Astrocyte (in vitro differentiated cells and primary cell): Measurements from ENCODE around the gene FNDC3B. TPM values are rescaled to one million over a fixed set of nuclear protein-coding genes. Genes with fewer than 3 reads are reported as not detected.

ENCODE experiments used
- DNase-seq: peaks from one replicate; pipeline ENCODE4 v3.0.0-alpha.2; 2010; ENCODE audit warnings: low read depth
- FAIRE-seq: peaks from 2 replicates; lab custom pipeline; 2011; peaks lifted over from hg19 to GRCh38; lab: Jason Lieb, UNC
- H2AFZ ChIP-seq: 2 replicates; pipeline ENCODE4 v1.6.0; 2012; ENCODE audit warnings: low read depth, low read length, inconsistent platforms
- H3K27ac ChIP-seq: 2 replicates; pipeline ENCODE4 v1.5.1; 2011; ENCODE audit warnings: low read depth, low read length, inconsistent platforms
- H3K27me3 ChIP-seq: 2 replicates; pipeline ENCODE4 v1.6.0; 2011; ENCODE audit warnings: low read length, inconsistent platforms; ENCODE audit not compliant: insufficient read depth
- H3K36me3 ChIP-seq: 2 replicates; pipeline ENCODE4 v1.5.1; 2011; ENCODE audit warnings: low read length, inconsistent platforms; ENCODE audit not compliant: insufficient read depth
- H3K4me1 ChIP-seq: 2 replicates; pipeline ENCODE4 v1.5.1; 2011; ENCODE audit warnings: low read length, inconsistent platforms; ENCODE audit not compliant: insufficient read depth
- H3K4me2 ChIP-seq: 2 replicates; pipeline ENCODE4 v1.6.0; 2012; ENCODE audit warnings: low read length, inconsistent platforms
- H3K4me3 ChIP-seq: 2 replicates; pipeline ENCODE4 v1.5.1; 2011; ENCODE audit warnings: low read depth, mild to moderate bottlenecking, low read length, inconsistent platforms; ENCODE audit not compliant: insufficient read depth
- H3K79me2 ChIP-seq: 2 replicates; pipeline ENCODE4 v1.6.0; 2012; ENCODE audit warnings: mild to moderate bottlenecking, low read length, inconsistent platforms; ENCODE audit not compliant: insufficient read depth
- H3K9ac ChIP-seq: 2 replicates; pipeline ENCODE4 v1.6.0; 2012; ENCODE audit warnings: mild to moderate bottlenecking, low read length, inconsistent platforms
- H3K9me3 ChIP-seq: 2 replicates; pipeline ENCODE4 v1.5.1; 2012; ENCODE audit warnings: low read depth, mild to moderate bottlenecking, low read length, inconsistent platforms; ENCODE audit not compliant: insufficient read depth
- H4K20me1 ChIP-seq: 2 replicates; pipeline ENCODE4 v1.6.0; 2012; ENCODE audit warnings: low read length, inconsistent platforms; ENCODE audit not compliant: insufficient read depth
- H3K27ac Mint-ChIP-seq: one replicate; pipeline ENCODE4 v1.8.0; 2021; ENCODE audit warnings: mild to moderate bottlenecking, mixed read lengths; ENCODE audit not compliant: unreplicated experiment
- H3K27me3 Mint-ChIP-seq: one replicate; pipeline ENCODE4 v1.8.0; 2021; ENCODE audit warnings: low read depth, mixed read lengths; ENCODE audit not compliant: unreplicated experiment
- H3K36me3 Mint-ChIP-seq: one replicate; pipeline ENCODE4 v1.8.0; 2021; ENCODE audit warnings: low read depth, mixed read lengths; ENCODE audit not compliant: unreplicated experiment
- H3K4me1 Mint-ChIP-seq: one replicate; pipeline ENCODE4 v1.8.0; 2021; ENCODE audit warnings: low read depth, mixed read lengths; ENCODE audit not compliant: unreplicated experiment
- H3K4me3 Mint-ChIP-seq: one replicate; pipeline ENCODE4 v1.8.0; 2021; ENCODE audit warnings: mild to moderate bottlenecking, moderate library complexity, mixed read lengths; ENCODE audit not compliant: unreplicated experiment
- H3K9me3 Mint-ChIP-seq: one replicate; pipeline ENCODE4 v1.8.0; 2021; ENCODE audit warnings: mild to moderate bottlenecking, mixed read lengths; ENCODE audit not compliant: unreplicated experiment
- EZH2 ChIP-seq: IDR thresholded peaks from 2 replicates; pipeline ENCODE4 v1.6.1; 2012; ENCODE audit warnings: mild to moderate bottlenecking, low read length, inconsistent platforms; ENCODE audit not compliant: insufficient read depth
- total RNA-seq: library from RNA; stranded (reverse); gene quantifications from 2 replicates; pipeline ENCODE4 v1.2.1, GENCODE V29; 2021
- TF ChIP-seq, protein P1 (sequence below): IDR thresholded peaks from 2 replicates; pipeline ENCODE4 v1.5.1; 2011; ENCODE audit warnings: low read depth, mild to moderate bottlenecking, inconsistent platforms, low read length, moderate library complexity; ENCODE audit not compliant: insufficient read depth

The FNDC3B gene
- total RNA-seq, 1 donor from 2014 or later: 327 TPM

DNA sequence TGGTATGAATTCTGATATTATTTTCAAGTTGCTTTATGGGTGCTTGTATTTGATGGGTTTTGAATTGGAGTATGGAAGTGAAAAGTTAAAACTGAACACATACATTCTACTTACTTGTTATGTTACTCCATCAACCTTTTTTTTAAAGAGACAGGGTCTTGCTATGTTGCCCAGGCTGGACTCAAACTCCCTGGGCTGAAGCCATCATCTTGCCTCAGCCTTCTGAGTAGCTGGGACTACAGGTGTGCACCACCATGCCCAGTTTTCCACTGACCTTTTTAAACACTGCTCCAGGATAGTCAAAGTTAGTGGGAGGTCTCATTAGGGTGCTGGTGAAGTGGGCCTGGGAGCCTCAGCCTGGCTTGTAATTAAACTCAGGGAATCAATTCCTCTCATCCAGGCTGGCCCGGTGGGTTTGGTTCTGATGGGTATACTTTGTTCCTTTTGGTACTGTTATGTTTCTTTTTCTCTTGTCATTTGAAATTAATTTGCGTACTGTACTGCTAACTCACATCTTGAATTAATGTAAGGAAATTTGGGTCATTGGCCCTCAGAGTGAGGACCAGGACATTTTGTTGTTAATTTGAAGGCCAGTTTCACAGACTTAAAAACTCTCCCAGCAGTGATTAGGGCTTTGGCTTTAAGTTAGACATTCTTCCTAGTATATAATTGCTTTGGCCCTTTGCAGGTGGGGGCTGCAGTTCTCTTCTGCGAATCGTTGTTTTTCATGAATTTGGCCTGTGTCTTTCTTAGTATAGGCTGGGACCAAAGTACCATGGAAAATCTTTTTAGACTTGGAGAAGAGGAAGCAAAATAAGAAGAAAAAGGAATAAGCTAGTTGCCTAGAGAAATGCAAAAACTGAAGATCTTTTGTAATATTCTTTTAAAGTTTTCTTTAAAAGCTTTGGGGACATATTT lies 66.9 kb downstream of the FNDC3B start:
- DNase-seq (no peak), FAIRE-seq (no peak)
- Histone ChIP-seq H3K79me2 (peaks cover 98% of the 10 kb centered on the region), H3K4me2 (no peak overlapping the region), H3K9ac (no peak overlapping the region), H3K9me3 (no peaks in the 10 kb centered on the region), H3K27ac (no peak overlapping the region), H3K4me1 (peaks cover 44% of the 10 kb centered on the region), H4K20me1 (peaks cover 90% of the 10 kb centered on the region), H2AFZ (no peak overlapping the region), H3K4me3 (no peak overlapping the region), H3K27me3 (no peaks in the 10 kb centered on the region), H3K36me3 (peaks cover 2% of the 10 kb centered on the region)
- H3K27ac Mint-ChIP-seq: peak overlapping the region; percentile 62
- TF ChIP-seq, protein P1, sequence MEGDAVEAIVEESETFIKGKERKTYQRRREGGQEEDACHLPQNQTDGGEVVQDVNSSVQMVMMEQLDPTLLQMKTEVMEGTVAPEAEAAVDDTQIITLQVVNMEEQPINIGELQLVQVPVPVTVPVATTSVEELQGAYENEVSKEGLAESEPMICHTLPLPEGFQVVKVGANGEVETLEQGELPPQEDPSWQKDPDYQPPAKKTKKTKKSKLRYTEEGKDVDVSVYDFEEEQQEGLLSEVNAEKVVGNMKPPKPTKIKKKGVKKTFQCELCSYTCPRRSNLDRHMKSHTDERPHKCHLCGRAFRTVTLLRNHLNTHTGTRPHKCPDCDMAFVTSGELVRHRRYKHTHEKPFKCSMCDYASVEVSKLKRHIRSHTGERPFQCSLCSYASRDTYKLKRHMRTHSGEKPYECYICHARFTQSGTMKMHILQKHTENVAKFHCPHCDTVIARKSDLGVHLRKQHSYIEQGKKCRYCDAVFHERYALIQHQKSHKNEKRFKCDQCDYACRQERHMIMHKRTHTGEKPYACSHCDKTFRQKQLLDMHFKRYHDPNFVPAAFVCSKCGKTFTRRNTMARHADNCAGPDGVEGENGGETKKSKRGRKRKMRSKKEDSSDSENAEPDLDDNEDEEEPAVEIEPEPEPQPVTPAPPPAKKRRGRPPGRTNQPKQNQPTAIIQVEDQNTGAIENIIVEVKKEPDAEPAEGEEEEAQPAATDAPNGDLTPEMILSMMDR: no peak
- TF ChIP-seq EZH2: no peak
- peaks cover 79% of the 10 kb centered on the region for H3K4me1 Mint-ChIP-seq
- no peaks in the 10 kb centered on the region for H3K27me3 Mint-ChIP-seq
- no peaks in the 10 kb centered on the region for H3K9me3 Mint-ChIP-seq
- H3K36me3 Mint-ChIP-seq: peaks cover 6% of the 10 kb centered on the region
- H3K4me3 Mint-ChIP-seq: peak overlapping the region; percentile 23

DNA sequence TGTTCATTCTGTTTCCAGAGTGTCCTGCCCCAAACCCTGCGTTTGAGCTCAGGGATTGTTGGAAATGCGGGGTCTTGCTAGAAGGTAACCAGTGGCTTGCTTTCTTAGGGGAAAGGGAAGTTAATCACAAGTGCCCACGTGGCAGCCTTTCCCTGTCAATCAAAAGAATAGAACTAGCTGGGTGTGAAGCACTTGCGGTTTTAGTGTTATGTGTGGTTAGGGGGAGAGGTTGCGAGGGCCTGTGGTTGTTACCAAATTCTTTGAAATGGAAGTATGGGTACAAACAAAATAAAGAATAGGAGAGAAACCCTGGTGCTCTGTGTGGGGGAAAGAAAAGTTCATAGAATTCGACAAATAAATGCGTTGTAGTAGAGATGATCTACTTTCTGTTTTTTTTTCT lies 67.6 kb downstream of the FNDC3B start:
- peak overlapping the region; percentile 62 for H3K27ac Mint-ChIP-seq
- no peaks in the 10 kb centered on the region for H3K9me3 Mint-ChIP-seq
- Histone ChIP-seq H3K27ac (no peak overlapping the region), H3K9me3 (no peaks in the 10 kb centered on the region), H3K4me2 (no peak overlapping the region), H3K27me3 (no peaks in the 10 kb centered on the region), H3K4me3 (no peak overlapping the region), H4K20me1 (peaks cover 92% of the 10 kb centered on the region), H3K79me2 (peaks cover 98% of the 10 kb centered on the region), H2AFZ (no peak overlapping the region), H3K4me1 (peaks cover 44% of the 10 kb centered on the region), H3K9ac (no peak overlapping the region), H3K36me3 (peaks cover 2% of the 10 kb centered on the region)
- DNase-seq: peak; percentile 61
- no peaks in the 10 kb centered on the region for H3K27me3 Mint-ChIP-seq
- no peak for TF ChIP-seq EZH2
- TF ChIP-seq, protein P1: no peak
- H3K36me3 Mint-ChIP-seq: peaks cover 6% of the 10 kb centered on the region
- H3K4me1 Mint-ChIP-seq: peaks cover 76% of the 10 kb centered on the region
- peak overlapping the region; percentile 36 for H3K4me3 Mint-ChIP-seq
- FAIRE-seq: no peak

DNA sequence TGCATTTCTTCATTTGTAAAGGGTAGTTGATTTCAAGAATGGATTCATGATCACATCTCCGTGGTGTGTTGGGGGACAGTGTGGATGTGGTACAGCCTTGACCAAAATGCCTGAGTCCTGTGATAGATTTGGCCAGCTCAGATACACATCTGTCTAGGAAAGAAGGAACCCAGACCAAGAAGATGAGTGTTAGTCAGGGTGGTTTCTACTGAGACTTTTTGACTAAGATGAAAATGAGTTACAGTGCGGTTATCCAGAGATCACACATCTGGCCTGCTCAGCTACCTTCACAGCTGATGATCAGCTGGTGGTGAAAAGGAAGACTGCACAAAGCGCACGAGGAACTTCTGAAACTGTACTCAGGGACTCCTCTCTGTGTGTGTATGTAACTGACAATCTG lies 68.0 kb downstream of the FNDC3B start:
- Histone ChIP-seq H3K9ac (no peak overlapping the region), H2AFZ (no peak overlapping the region), H3K4me1 (peaks cover 40% of the 10 kb centered on the region), H3K79me2 (peaks cover 98% of the 10 kb centered on the region), H3K4me3 (no peak overlapping the region), H3K27ac (no peak overlapping the region), H3K36me3 (peaks cover 2% of the 10 kb centered on the region), H4K20me1 (peaks cover 92% of the 10 kb centered on the region), H3K9me3 (no peaks in the 10 kb centered on the region), H3K27me3 (no peaks in the 10 kb centered on the region), H3K4me2 (no peak overlapping the region)
- TF ChIP-seq EZH2: no peak
- TF ChIP-seq, protein P1: no peak
- DNase-seq: no peak
- Mint-ChIP-seq H3K27me3 (no peaks in the 10 kb centered on the region), H3K9me3 (no peaks in the 10 kb centered on the region), H3K36me3 (peaks cover 8% of the 10 kb centered on the region), H3K4me1 (peaks cover 75% of the 10 kb centered on the region), H3K27ac (peak overlapping the region; percentile 62), H3K4me3 (peak overlapping the region; percentile 36)
- FAIRE-seq: no peak
